ENCODE results near the gene LRMDA. TPM values are rescaled to one million over a fixed set of nuclear protein-coding genes. Genes with fewer than 3 reads are reported as not detected.

The LRMDA gene
- polyA plus RNA-seq, 3 donors: 39.8 to 59.6 (median 56.4) TPM

DNA sequence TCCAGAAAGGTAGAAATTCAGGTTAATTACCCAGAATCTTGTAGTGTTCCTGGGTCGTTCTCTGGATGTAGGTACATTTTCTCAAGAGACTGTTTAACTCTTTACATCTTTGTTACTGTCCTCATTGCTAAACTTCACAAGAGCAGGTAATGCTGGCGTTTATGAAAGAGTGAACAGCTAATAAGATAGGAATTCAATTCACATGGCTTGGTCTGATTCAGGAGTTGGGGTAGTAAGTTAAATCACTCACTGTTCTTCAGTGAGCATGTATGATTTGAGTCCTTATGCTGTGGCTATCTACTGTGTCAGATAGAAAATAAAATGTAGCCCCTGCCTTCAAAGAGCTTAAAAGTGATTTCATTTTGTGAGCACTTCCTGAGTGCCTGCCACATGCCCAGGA is 480.0 kb downstream of the LRMDA start:
- Mint-ChIP-seq H3K27me3 (ENCODE audit: low read depth in 3 of 3) (peaks cover 0 to 2% (median 0%) of the 10 kb centered on the region in 3 donors), H3K27ac (no peak overlapping the region), H3K9me3 (no peaks in the 10 kb centered on the region), H3K4me3 (no peak overlapping the region), H3K36me3 (peaks cover 0 to 3% of the 10 kb centered on the region in 2 donors), H3K4me1 (peaks cover 5% of the 10 kb centered on the region)
- Histone ChIP-seq H3K27ac (ENCODE audit: low read depth in 1 of 2, low read length in 2 of 2) (no peak overlapping the region), H3K9ac (ENCODE audit: insufficient read depth, low read length, poor library complexity, severe bottlenecking) (no peak overlapping the region), H3K4me3 (replicated peaks in 1 of 3; ENCODE audit: low read depth in 2 of 3, low read length in 3 of 3) (no peak overlapping the region), H2AFZ (ENCODE audit: insufficient read depth, low read depth, low read length, poor library complexity, severe bottlenecking) (no peak overlapping the region), H3K27me3 (ENCODE audit: control insufficient read depth in 2 of 2, insufficient read depth in 2 of 2, low read length in 2 of 2) (no peaks in the 10 kb centered on the region), H4K20me1 (ENCODE audit: insufficient read depth, low read length) (peaks cover 3% of the 10 kb centered on the region), H3K79me2 (ENCODE audit: insufficient read depth, low read length) (no peaks in the 10 kb centered on the region), H3K4me2 (replicated peaks; ENCODE audit: extremely low read depth, low read length, poor library complexity, severe bottlenecking) (no peak overlapping the region), H3K9me3 (replicated peaks in 1 of 2; ENCODE audit: control insufficient read depth in 1 of 2, insufficient read depth in 1 of 2, low read length in 2 of 2) (no peaks in the 10 kb centered on the region), H3K36me3 (replicated peaks in 1 of 2; ENCODE audit: control insufficient read depth in 1 of 2, insufficient read depth in 2 of 2, low read length in 2 of 2) (no peaks in the 10 kb centered on the region), H3K4me1 (ENCODE audit: control insufficient read depth in 1 of 2, insufficient read depth in 2 of 2, low read length in 2 of 2) (no peaks in the 10 kb centered on the region)
- TF ChIP-seq, protein P1, sequence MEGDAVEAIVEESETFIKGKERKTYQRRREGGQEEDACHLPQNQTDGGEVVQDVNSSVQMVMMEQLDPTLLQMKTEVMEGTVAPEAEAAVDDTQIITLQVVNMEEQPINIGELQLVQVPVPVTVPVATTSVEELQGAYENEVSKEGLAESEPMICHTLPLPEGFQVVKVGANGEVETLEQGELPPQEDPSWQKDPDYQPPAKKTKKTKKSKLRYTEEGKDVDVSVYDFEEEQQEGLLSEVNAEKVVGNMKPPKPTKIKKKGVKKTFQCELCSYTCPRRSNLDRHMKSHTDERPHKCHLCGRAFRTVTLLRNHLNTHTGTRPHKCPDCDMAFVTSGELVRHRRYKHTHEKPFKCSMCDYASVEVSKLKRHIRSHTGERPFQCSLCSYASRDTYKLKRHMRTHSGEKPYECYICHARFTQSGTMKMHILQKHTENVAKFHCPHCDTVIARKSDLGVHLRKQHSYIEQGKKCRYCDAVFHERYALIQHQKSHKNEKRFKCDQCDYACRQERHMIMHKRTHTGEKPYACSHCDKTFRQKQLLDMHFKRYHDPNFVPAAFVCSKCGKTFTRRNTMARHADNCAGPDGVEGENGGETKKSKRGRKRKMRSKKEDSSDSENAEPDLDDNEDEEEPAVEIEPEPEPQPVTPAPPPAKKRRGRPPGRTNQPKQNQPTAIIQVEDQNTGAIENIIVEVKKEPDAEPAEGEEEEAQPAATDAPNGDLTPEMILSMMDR (IDR thresholded peaks at IDR 0.05): no peak
- intact Hi-C loops (cut with micrococcal nuclease): loop anchor here in 1 of 2 donors (10.0 kb wide), 1 partner anchor 507 kb away; the partner anchor contains the start of gene ZNF503
- DNase-seq: no peak
- no CpG with 5 or more reads among the region's 2 CpGs for WGBS (ENCODE audit: insufficient coverage)

DNA sequence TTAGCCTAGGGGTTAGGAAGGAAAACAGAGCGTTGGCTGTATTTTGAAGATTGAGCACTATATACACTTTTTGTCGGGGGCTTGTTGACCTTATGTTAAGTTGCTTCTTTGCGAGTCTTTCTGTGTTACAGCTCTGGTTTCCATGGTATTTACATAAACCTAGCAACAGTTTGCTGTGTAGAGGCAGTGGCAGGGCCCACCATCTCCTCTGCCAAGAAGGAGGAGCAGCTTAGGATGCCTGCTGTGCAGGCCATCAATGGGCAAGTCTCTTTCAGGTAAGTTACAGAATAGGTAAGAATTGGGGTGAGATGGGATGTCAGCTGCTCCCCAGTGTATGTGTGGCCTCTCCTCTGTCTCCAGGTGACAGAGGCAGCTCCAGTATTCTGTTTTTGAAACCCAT is 485.5 kb downstream of the LRMDA start:
- TF ChIP-seq, protein P1 (IDR thresholded peaks at IDR 0.05): no peak
- DNase-seq: no peak
- peaks cover 1% of the 10 kb centered on the region for H4K20me1 ChIP-seq (ENCODE audit: insufficient read depth, low read length)
- H3K27ac Mint-ChIP-seq: no peak overlapping the region
- 86% methylated on average over 1 of the region's 3 CpGs for WGBS (ENCODE audit: insufficient coverage)
- peaks cover 0 to 12% of the 10 kb centered on the region in 2 donors for H3K36me3 ChIP-seq (replicated peaks in 1 of 2; ENCODE audit: control insufficient read depth in 1 of 2, insufficient read depth in 2 of 2, low read length in 2 of 2)
- H3K27me3 Mint-ChIP-seq (ENCODE audit: low read depth in 3 of 3): peaks cover 0 to 2% (median 0%) of the 10 kb centered on the region in 3 donors
- peaks cover 6 to 23% of the 10 kb centered on the region in 2 donors for H3K36me3 Mint-ChIP-seq
- no peak overlapping the region for H3K27ac ChIP-seq (ENCODE audit: low read depth in 1 of 2, low read length in 2 of 2)
- no peak overlapping the region for H3K9ac ChIP-seq (ENCODE audit: insufficient read depth, low read length, poor library complexity, severe bottlenecking)
- H3K4me3 ChIP-seq (replicated peaks in 1 of 3; ENCODE audit: low read depth in 2 of 3, low read length in 3 of 3): no peak overlapping the region
- no peak overlapping the region for H3K4me2 ChIP-seq (replicated peaks; ENCODE audit: extremely low read depth, low read length, poor library complexity, severe bottlenecking)
- no peaks in the 10 kb centered on the region for H3K79me2 ChIP-seq (ENCODE audit: insufficient read depth, low read length)
- no peaks in the 10 kb centered on the region for H3K4me1 ChIP-seq (ENCODE audit: control insufficient read depth in 1 of 2, insufficient read depth in 2 of 2, low read length in 2 of 2)
- intact Hi-C loops (cut with micrococcal nuclease): loop anchor here in 1 of 2 donors (10.0 kb wide), 1 partner anchor 512 kb away; the partner anchor contains the start of gene ZNF503
- no peaks in the 10 kb centered on the region for H3K27me3 ChIP-seq (ENCODE audit: control insufficient read depth in 2 of 2, insufficient read depth in 2 of 2, low read length in 2 of 2)
- no peaks in the 10 kb centered on the region for H3K9me3 ChIP-seq (replicated peaks in 1 of 2; ENCODE audit: control insufficient read depth in 1 of 2, insufficient read depth in 1 of 2, low read length in 2 of 2)
- H3K4me1 Mint-ChIP-seq: peaks cover 2% of the 10 kb centered on the region
- peaks cover 0 to 2% (median 0%) of the 10 kb centered on the region in 7 donors for H3K9me3 Mint-ChIP-seq
- H2AFZ ChIP-seq (ENCODE audit: insufficient read depth, low read depth, low read length, poor library complexity, severe bottlenecking): no peak overlapping the region
- no peak overlapping the region for H3K4me3 Mint-ChIP-seq

All from CD14-positive monocyte (primary cell).